ENCODE data around the gene XIRP1.

- TF ChIP-seq, protein P1, sequence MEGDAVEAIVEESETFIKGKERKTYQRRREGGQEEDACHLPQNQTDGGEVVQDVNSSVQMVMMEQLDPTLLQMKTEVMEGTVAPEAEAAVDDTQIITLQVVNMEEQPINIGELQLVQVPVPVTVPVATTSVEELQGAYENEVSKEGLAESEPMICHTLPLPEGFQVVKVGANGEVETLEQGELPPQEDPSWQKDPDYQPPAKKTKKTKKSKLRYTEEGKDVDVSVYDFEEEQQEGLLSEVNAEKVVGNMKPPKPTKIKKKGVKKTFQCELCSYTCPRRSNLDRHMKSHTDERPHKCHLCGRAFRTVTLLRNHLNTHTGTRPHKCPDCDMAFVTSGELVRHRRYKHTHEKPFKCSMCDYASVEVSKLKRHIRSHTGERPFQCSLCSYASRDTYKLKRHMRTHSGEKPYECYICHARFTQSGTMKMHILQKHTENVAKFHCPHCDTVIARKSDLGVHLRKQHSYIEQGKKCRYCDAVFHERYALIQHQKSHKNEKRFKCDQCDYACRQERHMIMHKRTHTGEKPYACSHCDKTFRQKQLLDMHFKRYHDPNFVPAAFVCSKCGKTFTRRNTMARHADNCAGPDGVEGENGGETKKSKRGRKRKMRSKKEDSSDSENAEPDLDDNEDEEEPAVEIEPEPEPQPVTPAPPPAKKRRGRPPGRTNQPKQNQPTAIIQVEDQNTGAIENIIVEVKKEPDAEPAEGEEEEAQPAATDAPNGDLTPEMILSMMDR (IDR thresholded peaks at IDR 0.05; ENCODE audit: borderline replicate concordance, extremely low read depth, low read length, poor library complexity, severe bottlenecking) = no peak
- TF ChIP-seq EZH2 (IDR thresholded peaks at IDR 0.05; ENCODE audit: borderline replicate concordance, low read depth, low read length, severe bottlenecking) = no peak
Observed at GRCh38 chr3:39209329-39209970, 17.1 kb upstream of the XIRP1 start.

All from DND-41 (cell line).